Activated CD4-positive, alpha-beta T cell treated with anti-CD3 and anti-CD28 coated beads, Interleukin-2, amount 50 U/mL, for 1 hour (primary cell): ENCODE results near the gene GPC6.

Source experiments
- DNase-seq: peaks from one replicate; pipeline ENCODE4 v3.0.0-alpha.2; 2020

GPC6 gene

GRCh38 chr13:94408314-94409036 is 1181.9 kb downstream of the GPC6 start:
- DNase-seq = no peak

- no peak for DNase-seq
These were observed 1185.1 kb downstream of the GPC6 start for GRCh38 chr13:94411747-94412146.

- no peak for DNase-seq
These were observed 1186.4 kb downstream of the GPC6 start for GRCh38 chr13:94412870-94413597.

GRCh38 chr13:94413598-94413944 is 1187.0 kb downstream of the GPC6 start:
- no peak for DNase-seq

GRCh38 chr13:94414141-94414540 is 1187.5 kb downstream of the GPC6 start:
- DNase-seq = no peak

GRCh38 chr13:94414708-94415107 is 1188.1 kb downstream of the GPC6 start:
- DNase-seq = no peak

- no peak for DNase-seq
These were observed 1189.1 kb downstream of the GPC6 start for GRCh38 chr13:94415500-94416237.

GRCh38 chr13:94416454-94417080 is 1190.0 kb downstream of the GPC6 start:
- no peak for DNase-seq

- DNase-seq = no peak
These were observed 1190.7 kb downstream of the GPC6 start for GRCh38 chr13:94417294-94417693.

- no peak for DNase-seq
These were observed 1192.8 kb downstream of the GPC6 start for GRCh38 chr13:94419304-94419924.

GRCh38 chr13:94419925-94420305 is 1193.3 kb downstream of the GPC6 start:
- no peak for DNase-seq

- DNase-seq = no peak
These were observed 1200.8 kb downstream of the GPC6 start for GRCh38 chr13:94427313-94427953.

GRCh38 chr13:94431574-94431973 is 1205.0 kb downstream of the GPC6 start:
- DNase-seq = no peak

GRCh38 chr13:94431987-94432386 is 1205.4 kb downstream of the GPC6 start:
- no peak for DNase-seq

- no peak for DNase-seq
These were observed 1206.7 kb downstream of the GPC6 start for GRCh38 chr13:94433055-94433961.

- DNase-seq = no peak
These were observed 1209.1 kb downstream of the GPC6 start for GRCh38 chr13:94435604-94436226.

- no peak for DNase-seq
These were observed 1218.2 kb downstream of the GPC6 start for GRCh38 chr13:94444826-94445225.

GRCh38 chr13:94454334-94454733 is 1227.7 kb downstream of the GPC6 start:
- no peak for DNase-seq

- DNase-seq = no peak
These were observed 1228.3 kb downstream of the GPC6 start for GRCh38 chr13:94454906-94455305.

- DNase-seq = no peak
These were observed 1228.8 kb downstream of the GPC6 start for GRCh38 chr13:94455414-94455813.
